ENCODE measurements around the gene MICAL1. TPM values are rescaled to one million over a fixed set of nuclear protein-coding genes. Genes with fewer than 3 reads are reported as not detected.

Gene MICAL1
- total and polyA plus RNA-seq, 2 donors (not counting 3 experiments of a cell fraction or from before 2014, with no cell fraction given): 36.5 to 39.4 TPM

DNA sequence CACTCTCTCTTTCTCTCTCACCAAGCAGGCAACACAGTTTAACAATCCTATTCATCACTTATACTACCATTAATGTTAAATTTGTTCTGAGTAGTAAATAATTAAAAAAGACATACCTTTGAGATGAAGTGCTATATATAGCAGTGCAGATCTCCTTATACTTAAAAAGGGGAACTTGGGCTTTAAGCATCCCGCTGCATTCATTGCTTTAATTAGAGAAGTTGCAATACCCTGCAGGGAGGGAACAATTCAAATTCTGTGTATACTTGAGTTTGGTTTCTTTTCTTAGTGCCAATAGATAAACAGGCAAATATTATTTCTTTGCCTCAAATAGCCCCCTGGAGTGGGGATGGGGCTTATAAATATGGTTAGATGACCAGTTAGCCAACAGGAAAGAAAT lies 38.3 kb upstream of the MICAL1 start:
- Histone ChIP-seq H3K36me3 (ENCODE audit: control insufficient read depth in 2 of 2, extremely low read depth in 1 of 2, insufficient read depth in 2 of 2, low read length in 2 of 2) (no peaks in the 10 kb centered on the region), H3K9me1 (replicated peaks; ENCODE audit: control insufficient read depth, extremely low read depth, insufficient read depth, low read length) (no peaks in the 10 kb centered on the region), H3K4me1 (ENCODE audit: control insufficient read depth, extremely low read depth, insufficient read depth, low read length) (no peaks in the 10 kb centered on the region), H3K9me3 (replicated peaks; ENCODE audit: control insufficient read depth, insufficient read depth, low read length) (no peaks in the 10 kb centered on the region), H2AFZ (ENCODE audit: low read depth, low read length) (no peak overlapping the region), H3K9ac (replicated peaks; ENCODE audit: extremely low read depth, insufficient read depth, low read length) (no peak overlapping the region), H3K4me2 (ENCODE audit: insufficient read depth, low read length) (no peak overlapping the region), H4K20me1 (replicated peaks; ENCODE audit: control insufficient read depth, extremely low read depth, insufficient read depth, low read length) (no peaks in the 10 kb centered on the region), H3K4me3 (replicated peaks in 1 of 3; ENCODE audit: insufficient read depth in 1 of 3, low read depth in 1 of 3, low read length in 3 of 3) (no peak overlapping the region), H3K27me3 (ENCODE audit: control insufficient read depth in 2 of 2, insufficient read depth in 2 of 2, low read length in 2 of 2) (peaks cover 17 to 21% of the 10 kb centered on the region in 2 experiments), H3K79me2 (ENCODE audit: control insufficient read depth, insufficient read depth, low read length) (no peaks in the 10 kb centered on the region), H3K27ac (ENCODE audit: insufficient read depth, low read depth, low read length) (no peak overlapping the region)
- no peak for TF ChIP-seq FOS (IDR thresholded peaks at IDR 0.05; ENCODE audit: borderline replicate concordance, insufficient read depth, low read length)
- no peak for TF ChIP-seq POLR2AphosphoS5 (IDR thresholded peaks at IDR 0.05; ENCODE audit: insufficient read depth, low read depth, low read length)
- no peak for TF ChIP-seq POLR2A (IDR thresholded peaks at IDR 0.05; ENCODE audit: low read depth, low read length)
- DNase-seq (ENCODE audit: low read depth, low spot score) (no peak), FAIRE-seq (no peak)
- intact Hi-C loops (cut with micrococcal nuclease) (no loop called here), dilution Hi-C loops (cut with MboI; ENCODE audit: extremely low pct_ligation_motif_present, low sequenced_read_pairs) (no loop called here)
- ChIA-PET POLR2A (no interaction called here), CTCF (interaction anchor here (1.3 kb wide), 1 partner anchor 9 kb away, joined by 4 read pairs; no protein-coding TSS in a partner anchor)
- BruUV-seq (replicated peaks): no TSS peak

DNA sequence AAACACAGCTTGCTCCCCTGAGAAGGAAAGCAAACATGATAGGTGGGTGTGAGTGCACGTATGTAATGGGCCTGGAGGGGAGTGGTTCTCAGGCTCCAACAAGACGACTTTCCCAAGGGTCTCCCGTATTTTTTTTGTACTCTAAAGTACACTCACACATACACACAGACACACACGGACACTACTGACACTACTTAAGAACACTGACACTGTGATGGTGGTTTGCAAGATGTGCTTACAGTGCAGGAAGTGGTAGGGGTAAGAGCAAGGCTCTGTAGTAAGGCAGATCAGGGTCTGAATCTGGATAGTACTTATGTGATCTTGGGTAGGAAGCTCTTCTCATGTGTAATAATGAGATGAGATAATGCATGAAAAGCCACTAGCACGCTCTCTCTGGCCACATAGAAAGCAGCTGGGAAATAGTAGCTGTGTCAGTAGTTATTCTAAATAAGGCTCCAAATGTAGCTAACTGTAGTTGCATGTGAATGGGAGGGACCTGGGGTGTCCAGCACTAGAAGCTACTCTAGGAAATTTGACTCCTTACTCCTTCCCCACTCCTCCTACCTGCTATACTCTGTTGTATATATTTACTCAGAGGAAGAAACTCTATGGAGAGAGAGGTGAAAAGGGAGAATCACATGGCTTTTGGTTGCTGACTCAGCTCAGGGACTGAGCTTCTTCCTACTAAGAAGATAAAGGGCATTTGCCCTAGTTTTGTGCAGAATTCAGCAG lies 35.8 kb upstream of the MICAL1 start:
- no peaks in the 10 kb centered on the region for H3K4me1 ChIP-seq (ENCODE audit: control insufficient read depth, extremely low read depth, insufficient read depth, low read length)
- no peak overlapping the region for H2AFZ ChIP-seq (ENCODE audit: low read depth, low read length)
- no peak for FAIRE-seq
- intact Hi-C loops (cut with micrococcal nuclease) (no loop called here), dilution Hi-C loops (cut with MboI; ENCODE audit: extremely low pct_ligation_motif_present, low sequenced_read_pairs) (no loop called here)
- H4K20me1 ChIP-seq (replicated peaks; ENCODE audit: control insufficient read depth, extremely low read depth, insufficient read depth, low read length): no peaks in the 10 kb centered on the region
- no peak overlapping the region for H3K4me3 ChIP-seq (replicated peaks in 1 of 3; ENCODE audit: insufficient read depth in 1 of 3, low read depth in 1 of 3, low read length in 3 of 3)
- H3K4me2 ChIP-seq (ENCODE audit: insufficient read depth, low read length): no peak overlapping the region
- ChIA-PET POLR2A (no interaction called here), CTCF (interaction anchor here (1.0 to 1.3 kb wide), 3 partner anchors 36 to 901 kb away, joined by 3 to 4 read pairs (median 3); no protein-coding TSS in a partner anchor)
- no peak overlapping the region for H3K9ac ChIP-seq (replicated peaks; ENCODE audit: extremely low read depth, insufficient read depth, low read length)
- peaks cover 16 to 23% of the 10 kb centered on the region in 2 experiments for H3K27me3 ChIP-seq (ENCODE audit: control insufficient read depth in 2 of 2, insufficient read depth in 2 of 2, low read length in 2 of 2)
- no TSS peak for BruUV-seq (replicated peaks)
- H3K9me1 ChIP-seq (replicated peaks; ENCODE audit: control insufficient read depth, extremely low read depth, insufficient read depth, low read length): no peaks in the 10 kb centered on the region
- H3K79me2 ChIP-seq (ENCODE audit: control insufficient read depth, insufficient read depth, low read length): no peaks in the 10 kb centered on the region
- no peak for TF ChIP-seq POLR2A (IDR thresholded peaks at IDR 0.05; ENCODE audit: low read depth, low read length)
- no peak for TF ChIP-seq FOS (IDR thresholded peaks at IDR 0.05; ENCODE audit: borderline replicate concordance, insufficient read depth, low read length)
- no peak for TF ChIP-seq GATA2 (IDR thresholded peaks at IDR 0.05; ENCODE audit: insufficient read depth, insufficient read length, low read depth, low read length)
- no peak for TF ChIP-seq MAX (IDR thresholded peaks at IDR 0.05; ENCODE audit: insufficient read depth, insufficient read length)
- TF ChIP-seq JUN (IDR thresholded peaks at IDR 0.05; ENCODE audit: borderline replicate concordance, insufficient read depth, insufficient read length, low read depth): no peak
- TF ChIP-seq MYC (IDR thresholded peaks at IDR 0.05; ENCODE audit: low read depth, low read length): no peak
- no peak for TF ChIP-seq POLR2AphosphoS5 (IDR thresholded peaks at IDR 0.05; ENCODE audit: insufficient read depth, low read depth, low read length)
- TF ChIP-seq EZH2 (IDR thresholded peaks at IDR 0.05; ENCODE audit: borderline replicate concordance, low read depth, low read length, severe bottlenecking): no peak
- no peak for TF ChIP-seq CTCF (IDR thresholded peaks at IDR 0.05; ENCODE audit: extremely low read depth in 1 of 2, insufficient read depth in 1 of 2, low read depth in 1 of 2, low read length in 2 of 2)
- DNase-seq (ENCODE audit: low read depth, low spot score): no peak
- H3K36me3 ChIP-seq (ENCODE audit: control insufficient read depth in 2 of 2, extremely low read depth in 1 of 2, insufficient read depth in 2 of 2, low read length in 2 of 2): no peaks in the 10 kb centered on the region
- H3K9me3 ChIP-seq (replicated peaks; ENCODE audit: control insufficient read depth, insufficient read depth, low read length): no peaks in the 10 kb centered on the region
- H3K27ac ChIP-seq (ENCODE audit: insufficient read depth, low read depth, low read length): no peak overlapping the region
